ENCODE results near the gene G6PD.
"Not testable (repeated sequence)": the region's sequence is repeated elsewhere in the genome, so short reads cannot be mapped to it uniquely, and the experiment has no call there.

- not testable (repeated sequence) for TF ChIP-seq CTCF, POLR2A (IDR thresholded peaks at IDR 0.05)
These were observed 45.2 kb downstream of the G6PD start for GRCh38 chrX:154501423-154501822.

All from thyroid gland (tissue), 4 donors.